Activated CD4-positive, alpha-beta T cell treated with anti-CD3 and anti-CD28 coated beads for 36 hours (primary cell): ENCODE results near the gene HOXD12. TPM values are rescaled to one million over a fixed set of nuclear protein-coding genes. Genes with fewer than 3 reads are reported as not detected.

Source experiments
- ATAC-seq: fragments of 200-7000 bp; cut with Tn5 transposase; one replicate; pipeline ENCODE4 v1.10.0; 2021; ENCODE audit warnings: mild to moderate bottlenecking, moderate library complexity
- CTCF ChIA-PET: fragments of 350-600 bp; sonication (Branson Sonifier 250); formaldehyde crosslinking; loops from one replicate; lab custom pipeline; 2021; ENCODE audit warnings: antibody characterized with exemption; lab: Charles Lee
- POLR2A ChIA-PET: fragments of 350-600 bp; sonication (Branson Sonifier 250); formaldehyde crosslinking; loops from one replicate; lab custom pipeline; 2021; ENCODE audit warnings: antibody characterized with exemption, inconsistent platforms; lab: Charles Lee
- DNase-seq: peaks from one replicate; pipeline ENCODE4 v3.0.0-alpha.2; 2020
- H3K27ac Mint-ChIP-seq: one replicate; pipeline ENCODE4 v1.8.0; 2021; ENCODE audit warnings: mixed read lengths
- H3K27me3 Mint-ChIP-seq: one replicate; pipeline ENCODE4 v1.8.0; 2021; ENCODE audit warnings: mixed read lengths
- H3K36me3 Mint-ChIP-seq: one replicate; pipeline ENCODE4 v1.8.0; 2021; ENCODE audit warnings: low read depth, mixed read lengths
- H3K4me1 Mint-ChIP-seq: one replicate; pipeline ENCODE4 v1.8.0; 2021; ENCODE audit warnings: mixed read lengths
- H3K4me3 Mint-ChIP-seq: one replicate; pipeline ENCODE4 v1.8.0; 2021; ENCODE audit warnings: mild to moderate bottlenecking, moderate library complexity, mixed read lengths
- H3K9me3 Mint-ChIP-seq: one replicate; pipeline ENCODE4 v1.8.0; 2021; ENCODE audit warnings: low read depth, mixed read lengths
- intact Hi-C, 2 experiments: fragments of 100-400 bp; cut with DNase I in 1 of 2; cut with micrococcal nuclease in 1 of 2; formaldehyde crosslinking; loops; one replicate each; pipeline versions ENCODE4 v1.14.2 to v1.15.1; 2022 to 2024; cut with DNase I, micrococcal nuclease
- total RNA-seq, 2 experiments: library from RNA; stranded (reverse); gene quantifications; one replicate each; pipeline ENCODE4 v1.2.3, GENCODE V29; 2021

HOXD12 gene, protein sequence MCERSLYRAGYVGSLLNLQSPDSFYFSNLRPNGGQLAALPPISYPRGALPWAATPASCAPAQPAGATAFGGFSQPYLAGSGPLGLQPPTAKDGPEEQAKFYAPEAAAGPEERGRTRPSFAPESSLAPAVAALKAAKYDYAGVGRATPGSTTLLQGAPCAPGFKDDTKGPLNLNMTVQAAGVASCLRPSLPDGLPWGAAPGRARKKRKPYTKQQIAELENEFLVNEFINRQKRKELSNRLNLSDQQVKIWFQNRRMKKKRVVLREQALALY
- not detected for total RNA-seq

DNA sequence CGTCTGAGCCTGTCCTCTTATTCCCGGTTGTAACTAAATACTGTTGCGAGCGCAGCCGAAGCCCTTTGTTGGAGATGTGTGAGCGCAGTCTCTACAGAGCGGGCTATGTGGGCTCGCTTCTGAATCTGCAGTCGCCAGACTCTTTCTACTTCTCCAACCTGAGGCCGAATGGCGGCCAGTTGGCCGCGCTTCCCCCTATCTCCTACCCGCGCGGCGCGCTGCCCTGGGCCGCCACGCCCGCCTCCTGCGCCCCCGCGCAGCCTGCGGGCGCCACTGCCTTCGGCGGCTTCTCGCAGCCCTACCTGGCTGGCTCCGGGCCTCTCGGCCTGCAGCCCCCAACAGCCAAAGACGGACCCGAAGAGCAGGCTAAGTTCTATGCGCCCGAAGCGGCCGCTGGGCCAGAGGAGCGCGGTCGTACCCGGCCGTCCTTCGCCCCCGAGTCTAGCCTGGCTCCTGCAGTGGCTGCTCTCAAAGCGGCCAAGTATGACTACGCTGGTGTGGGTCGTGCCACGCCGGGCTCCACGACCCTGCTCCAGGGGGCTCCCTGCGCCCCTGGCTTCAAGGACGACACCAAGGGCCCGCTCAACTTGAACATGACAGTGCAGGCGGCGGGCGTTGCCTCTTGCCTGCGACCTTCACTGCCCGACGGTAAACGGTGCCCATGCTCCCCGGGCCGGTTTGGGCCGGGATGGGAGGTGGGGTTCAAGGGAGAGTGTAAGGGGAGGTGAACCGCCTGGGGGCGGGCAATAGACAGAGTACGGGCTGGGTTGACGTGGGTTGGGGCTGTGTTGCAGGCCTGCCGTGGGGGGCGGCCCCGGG is at the start of gene HOXD12:
HOXD12 (plus strand) TSS at position 68 of the 819 bp plus-strand sequence; CDS start at position 75, 7 bp downstream.
- Mint-ChIP-seq H3K4me3 (no peak within 1 kb of the TSS), H3K27me3 (peaks cover 82% of the 10 kb centered on the region), H3K4me1 (peaks cover 25% of the 10 kb centered on the region), H3K27ac (no peak within 1 kb of the TSS), H3K9me3 (no peaks in the 10 kb centered on the region), H3K36me3 (no peaks in the 10 kb centered on the region)
- POLR2A ChIA-PET, result no interaction called here
- DNase-seq (no peak), ATAC-seq (no peak)
- CTCF ChIA-PET, result interaction anchor here (4.7 kb wide), 1 partner anchor 411 kb away, joined by 86 read pairs; no protein-coding TSS in a partner anchor
- intact Hi-C loops, result loop anchor here (1.0 to 10.0 kb wide), 5 partner anchors 18 to 1398 kb away; partner anchors contain the start of gene LNPK (in 1 of the 2)

DNA sequence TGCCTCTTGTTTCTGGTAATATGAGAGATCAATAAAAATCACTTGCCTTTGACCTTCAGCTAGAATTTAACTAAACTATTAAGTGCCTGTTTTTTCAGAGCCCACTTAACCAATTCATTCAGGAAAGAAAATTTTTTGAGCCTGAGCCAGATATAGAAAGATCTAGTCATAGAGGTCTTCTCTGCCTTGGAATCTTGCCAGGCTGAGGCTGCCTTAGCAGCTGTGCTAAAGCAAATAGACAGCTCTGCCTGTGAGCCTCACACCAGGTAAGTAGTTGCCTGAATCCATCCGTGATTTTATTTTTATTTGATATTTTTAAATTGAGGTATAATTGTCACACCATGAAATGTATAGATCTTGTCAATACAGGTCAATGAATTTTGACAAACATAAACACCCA is 43.2 kb upstream of the HOXD12 start:
- intact Hi-C loops, result no loop called here
- no peaks in the 10 kb centered on the region for H3K9me3 Mint-ChIP-seq
- ChIA-PET CTCF (no interaction called here), POLR2A (no interaction called here)
- DNase-seq (no peak), ATAC-seq (no peak)
- H3K36me3 Mint-ChIP-seq, result no peaks in the 10 kb centered on the region
- H3K4me1 Mint-ChIP-seq, result no peaks in the 10 kb centered on the region
- H3K4me3 Mint-ChIP-seq, result no peak overlapping the region
- H3K27me3 Mint-ChIP-seq, result peaks cover 33% of the 10 kb centered on the region
- no peak overlapping the region for H3K27ac Mint-ChIP-seq

DNA sequence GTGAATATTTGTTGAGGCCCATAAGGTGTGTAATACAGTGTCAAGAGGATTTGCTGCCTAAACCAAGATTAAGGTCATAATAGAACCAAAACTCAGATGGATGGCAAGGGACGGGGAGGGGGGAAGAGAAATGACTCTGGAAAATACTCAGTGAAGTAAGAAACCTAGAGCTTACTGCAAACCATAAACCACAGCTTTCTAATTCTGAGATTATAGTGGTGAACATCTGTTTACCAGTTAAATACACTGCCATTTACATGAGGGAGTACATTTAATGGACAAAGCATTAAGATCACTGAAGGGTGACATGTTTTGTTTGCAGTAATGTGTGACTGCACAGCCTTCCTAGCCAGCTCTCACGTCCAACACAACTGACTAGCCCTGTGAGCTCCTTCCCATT is 35.6 kb upstream of the HOXD12 start:
- Mint-ChIP-seq H3K4me3 (no peak overlapping the region), H3K9me3 (no peaks in the 10 kb centered on the region), H3K27me3 (peaks cover 59% of the 10 kb centered on the region), H3K36me3 (no peaks in the 10 kb centered on the region), H3K4me1 (peaks cover 9% of the 10 kb centered on the region), H3K27ac (no peak overlapping the region)
- CTCF ChIA-PET, result interaction anchor here (0.6 to 1.0 kb wide), 2 partner anchors 12 to 34 kb away, joined by 3 to 4 read pairs; no protein-coding TSS in a partner anchor
- DNase-seq, result no peak
- intact Hi-C loops, result no loop called here
- POLR2A ChIA-PET, result no interaction called here
- peak; percentile 61 for ATAC-seq

DNA sequence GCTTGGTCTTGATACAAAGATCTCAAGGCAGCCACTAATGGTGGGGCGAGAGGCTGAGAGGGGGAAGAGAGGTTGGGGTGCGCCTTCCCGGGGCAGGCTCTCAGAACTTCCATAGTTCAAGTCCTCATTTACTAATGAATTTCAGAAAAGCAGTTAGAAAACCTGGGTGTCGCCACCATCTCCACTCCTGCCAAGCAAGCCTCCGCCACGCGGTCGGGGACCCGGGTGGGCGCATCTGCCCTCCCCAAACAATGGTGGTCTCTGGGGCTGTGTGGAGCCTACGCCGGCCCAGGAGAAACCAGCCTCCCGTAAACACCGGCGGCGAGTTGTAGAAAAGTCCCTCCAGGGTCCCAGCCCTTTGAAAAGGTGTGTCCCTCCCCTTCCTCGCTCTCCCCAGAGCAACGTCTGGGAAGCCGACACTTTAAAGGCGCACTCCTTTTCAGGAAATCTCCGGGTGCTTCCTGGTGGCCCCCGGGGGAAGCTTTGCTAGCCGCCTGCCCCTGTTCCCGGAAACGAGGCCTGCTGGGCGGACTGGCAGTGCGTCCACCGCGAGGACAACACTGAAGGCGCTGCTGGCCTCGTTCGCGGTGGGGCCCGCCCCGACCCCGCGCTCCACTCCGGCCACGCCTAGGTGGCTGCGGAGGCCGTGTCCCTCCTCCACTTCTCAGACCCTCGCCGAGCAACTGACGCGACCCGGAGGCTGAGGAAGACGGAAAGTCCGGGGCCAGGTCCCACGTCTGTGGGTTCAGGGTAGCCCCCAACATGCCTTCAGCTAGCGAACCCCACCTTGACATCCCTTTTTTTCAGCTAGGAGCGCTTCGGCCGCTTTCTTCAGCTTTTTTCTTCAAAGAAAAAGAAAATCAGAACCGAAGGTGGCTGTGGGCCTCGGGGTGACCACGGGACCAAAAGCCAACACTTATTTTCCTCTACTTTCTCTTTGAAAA is 32.7 kb upstream of the HOXD12 start:
- ChIA-PET CTCF (interaction anchor here (0.6 kb wide), 1 partner anchor 85 kb away, joined by 3 read pairs; no protein-coding TSS in a partner anchor), POLR2A (no interaction called here)
- Mint-ChIP-seq H3K9me3 (no peaks in the 10 kb centered on the region), H3K4me3 (no peak overlapping the region), H3K4me1 (peaks cover 9% of the 10 kb centered on the region), H3K36me3 (no peaks in the 10 kb centered on the region), H3K27me3 (peaks cover 77% of the 10 kb centered on the region), H3K27ac (no peak overlapping the region)
- ATAC-seq (no peak), DNase-seq (no peak)
- intact Hi-C loops, result no loop called here

DNA sequence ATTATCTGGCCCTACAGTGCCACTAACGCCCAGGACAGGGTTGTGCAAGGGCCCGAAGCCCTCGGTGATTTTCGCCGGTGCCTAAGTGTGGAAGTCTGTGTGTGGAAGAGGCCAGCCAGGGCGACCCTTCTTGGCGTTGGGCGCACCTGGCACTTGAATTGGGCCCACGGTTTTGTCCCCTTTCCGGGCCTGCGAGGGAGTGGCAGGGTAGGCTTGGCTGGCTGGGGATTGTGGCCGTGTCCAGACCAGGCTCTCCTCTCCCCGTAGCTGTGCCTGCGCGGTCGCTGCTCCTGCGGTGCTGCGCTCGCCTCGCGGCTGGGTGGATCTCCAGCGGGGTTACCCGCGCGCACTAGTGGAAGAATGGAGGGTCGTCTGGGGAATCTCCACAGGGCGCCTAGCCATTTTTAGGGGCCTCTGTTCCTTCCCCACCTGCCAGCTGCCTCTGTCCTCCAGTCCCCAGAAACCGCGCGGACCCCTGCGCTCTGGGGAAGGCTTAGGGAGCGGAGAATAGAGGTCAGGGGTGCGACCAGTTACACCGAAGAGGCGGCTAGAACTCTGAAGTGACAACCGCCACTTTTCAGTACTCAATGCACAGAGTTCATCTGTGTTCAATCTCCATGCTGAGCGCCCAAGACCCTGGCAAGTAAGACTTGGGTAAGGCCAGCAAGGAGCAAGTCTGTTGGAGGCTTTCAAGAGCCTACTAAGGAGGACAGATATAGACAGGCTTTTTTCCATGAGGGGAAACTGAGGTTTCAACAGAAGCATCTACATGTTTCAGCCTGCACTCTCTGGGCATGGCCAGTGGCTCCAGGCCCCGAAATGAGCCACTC is 31.8 kb upstream of the HOXD12 start:
- CTCF ChIA-PET, result interaction anchor here (0.6 kb wide), 1 partner anchor 86 kb away, joined by 3 read pairs; no protein-coding TSS in a partner anchor
- H3K9me3 Mint-ChIP-seq, result no peaks in the 10 kb centered on the region
- peaks cover 9% of the 10 kb centered on the region for H3K4me1 Mint-ChIP-seq
- ATAC-seq, result no peak
- H3K36me3 Mint-ChIP-seq, result no peaks in the 10 kb centered on the region
- peaks cover 79% of the 10 kb centered on the region for H3K27me3 Mint-ChIP-seq
- POLR2A ChIA-PET, result no interaction called here
- intact Hi-C loops, result no loop called here
- no peak overlapping the region for H3K4me3 Mint-ChIP-seq
- DNase-seq, result no peak
- no peak overlapping the region for H3K27ac Mint-ChIP-seq

DNA sequence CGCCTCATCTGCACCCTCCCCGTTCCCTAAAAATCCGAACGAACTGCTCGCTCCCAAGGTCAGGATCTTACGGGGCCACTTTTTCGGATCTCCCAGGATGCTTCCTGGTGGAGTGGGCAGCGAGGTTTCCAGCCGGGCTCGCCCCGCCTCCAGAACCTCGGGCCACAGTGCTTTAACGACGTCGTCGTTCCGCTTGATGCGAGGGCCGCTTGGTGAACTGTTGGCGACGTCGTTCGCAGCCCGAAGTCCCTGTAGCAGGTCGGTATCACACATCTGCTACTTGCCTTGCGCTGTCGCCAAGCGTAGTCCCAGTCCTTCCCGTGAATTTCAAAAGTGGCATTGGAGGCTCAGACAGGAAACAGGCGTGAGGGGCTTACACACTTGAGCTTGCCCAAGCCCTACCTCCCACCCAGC is 31.2 kb upstream of the HOXD12 start:
- peaks cover 9% of the 10 kb centered on the region for H3K4me1 Mint-ChIP-seq
- no peaks in the 10 kb centered on the region for H3K9me3 Mint-ChIP-seq
- intact Hi-C loops, result no loop called here
- H3K27ac Mint-ChIP-seq, result no peak overlapping the region
- H3K4me3 Mint-ChIP-seq, result no peak overlapping the region
- ChIA-PET POLR2A (no interaction called here), CTCF (no interaction called here)
- no peak for ATAC-seq
- DNase-seq, result no peak
- H3K27me3 Mint-ChIP-seq, result peaks cover 85% of the 10 kb centered on the region
- no peaks in the 10 kb centered on the region for H3K36me3 Mint-ChIP-seq

DNA sequence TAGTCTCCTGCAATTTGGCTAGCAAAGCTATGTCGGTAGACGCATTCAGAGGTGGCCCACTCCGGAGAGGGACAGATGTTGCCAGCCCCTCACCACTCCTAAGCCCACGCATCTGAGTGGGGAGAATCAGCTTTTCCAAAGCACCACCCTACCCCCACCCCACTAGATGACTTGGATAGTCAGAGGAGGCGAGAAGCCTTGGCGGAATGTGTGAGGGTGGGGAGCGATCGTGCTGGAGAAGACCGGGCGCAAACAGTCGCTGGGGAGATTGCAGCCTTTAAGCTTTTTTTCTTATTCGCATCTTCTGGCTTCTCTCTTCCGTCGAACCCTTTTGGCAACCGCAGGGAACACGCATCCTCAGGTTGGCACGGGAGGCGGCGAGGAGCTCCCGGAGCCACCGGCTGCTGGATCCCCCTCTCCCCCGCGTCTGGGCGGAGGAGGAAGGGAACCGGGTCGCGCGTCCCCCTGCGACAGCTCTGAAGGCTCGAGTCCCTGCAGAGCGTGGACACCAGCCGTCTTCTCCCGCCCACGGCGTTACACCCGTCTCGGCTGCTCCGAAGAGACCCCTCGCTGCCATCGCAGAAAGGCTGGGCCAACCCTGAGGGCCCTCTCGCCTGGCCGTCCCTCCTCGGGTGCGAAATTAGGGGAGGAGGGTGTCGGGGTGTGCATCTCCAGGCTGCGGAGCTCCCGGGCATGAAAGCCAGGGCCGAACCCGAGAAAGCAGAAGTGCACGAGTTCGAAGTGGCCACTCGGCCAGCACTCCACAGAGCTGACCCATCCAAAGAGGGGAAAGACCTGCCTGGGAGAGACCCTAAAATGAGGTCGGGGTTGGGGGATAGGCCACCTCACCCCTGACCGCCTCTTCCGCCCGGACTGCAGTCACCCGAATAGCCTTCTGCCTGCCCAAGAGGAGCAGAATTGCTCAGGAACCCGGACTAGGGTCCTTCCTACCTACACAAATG is 28.0 kb upstream of the HOXD12 start:
- peaks cover 9% of the 10 kb centered on the region for H3K9me3 Mint-ChIP-seq
- no peak overlapping the region for H3K27ac Mint-ChIP-seq
- intact Hi-C loops, result no loop called here
- peaks cover 85% of the 10 kb centered on the region for H3K27me3 Mint-ChIP-seq
- H3K36me3 Mint-ChIP-seq, result no peaks in the 10 kb centered on the region
- ATAC-seq, result no peak
- no peak for DNase-seq
- POLR2A ChIA-PET, result no interaction called here
- no peak overlapping the region for H3K4me3 Mint-ChIP-seq
- peaks cover 9% of the 10 kb centered on the region for H3K4me1 Mint-ChIP-seq
- CTCF ChIA-PET, result interaction anchor here (0.7 to 1.4 kb wide), 3 partner anchors 14 to 63 kb away, joined by 3 to 4 read pairs (median 3); no protein-coding TSS in a partner anchor

DNA sequence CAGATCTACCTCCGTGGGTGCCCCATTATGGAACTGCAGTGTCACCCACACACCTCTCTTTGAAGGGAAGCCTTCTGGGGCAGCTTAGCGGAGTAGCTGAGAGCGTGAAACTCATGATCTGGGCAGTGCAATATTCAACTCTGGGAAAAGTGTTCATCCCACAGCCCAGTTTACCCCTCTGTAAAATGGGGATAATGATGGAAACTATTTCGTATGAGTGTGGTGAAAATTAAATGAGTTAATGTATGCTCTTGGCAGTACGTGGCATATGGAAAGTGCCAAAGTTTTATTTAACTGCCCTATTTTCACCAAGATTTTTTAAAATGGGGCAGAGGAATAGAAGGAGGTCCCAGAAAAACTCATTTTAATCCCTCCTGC is 27.3 kb upstream of the HOXD12 start:
- intact Hi-C loops, result no loop called here
- POLR2A ChIA-PET, result no interaction called here
- Mint-ChIP-seq H3K4me1 (peaks cover 9% of the 10 kb centered on the region), H3K27me3 (peaks cover 83% of the 10 kb centered on the region), H3K27ac (no peak overlapping the region), H3K4me3 (no peak overlapping the region), H3K36me3 (no peaks in the 10 kb centered on the region), H3K9me3 (peaks cover 9% of the 10 kb centered on the region)
- ATAC-seq (no peak), DNase-seq (no peak)
- CTCF ChIA-PET, result interaction anchor here (1.4 kb wide), 1 partner anchor 13 kb away, joined by 3 read pairs; no protein-coding TSS in a partner anchor

DNA sequence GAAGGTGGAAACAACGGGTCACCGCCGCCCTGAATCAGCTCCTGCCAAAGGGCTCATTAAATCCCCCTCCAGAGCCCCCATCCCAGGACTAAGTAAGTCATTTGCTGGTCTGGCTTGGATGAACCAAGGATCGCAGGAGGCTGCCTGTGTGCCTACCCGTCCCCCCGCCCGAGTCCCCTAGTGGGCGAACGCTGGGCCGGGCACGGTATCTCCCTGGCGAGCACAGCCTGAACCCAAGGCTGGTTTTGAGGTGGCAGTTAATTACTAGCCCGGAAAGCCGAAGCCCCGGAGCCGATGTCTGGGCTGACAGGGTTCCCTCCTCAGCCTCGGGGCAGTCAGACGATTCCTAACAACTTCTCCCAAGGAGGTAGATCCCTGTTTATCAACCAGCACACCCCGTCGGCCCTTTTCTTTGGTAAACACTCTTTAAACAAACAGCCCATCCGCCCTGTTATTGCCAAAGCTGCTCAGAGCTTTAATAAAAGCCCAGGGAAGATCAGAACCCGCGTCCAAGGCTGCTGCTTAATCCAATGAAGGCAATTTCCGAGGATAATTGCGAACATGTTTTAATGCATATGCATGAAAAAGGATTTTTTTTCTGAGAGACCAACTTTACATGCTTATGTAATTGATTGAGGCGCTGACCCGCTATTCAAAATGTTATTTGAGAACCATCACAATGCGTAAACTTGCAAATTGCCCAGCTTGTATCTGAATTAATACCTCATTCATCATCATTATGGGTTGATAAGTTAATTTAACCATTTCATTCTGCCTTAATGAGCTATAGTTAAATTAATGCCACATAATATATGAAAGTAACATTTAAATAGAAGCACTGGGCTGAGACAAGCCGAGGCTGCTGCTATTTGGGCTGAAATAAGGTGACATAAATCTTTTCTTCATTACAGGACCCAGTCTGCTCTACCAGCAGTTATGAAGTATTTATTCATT is 26.4 kb upstream of the HOXD12 start:
- ChIA-PET POLR2A (interaction anchor here (0.6 kb wide), 1 partner anchor 49 kb away, joined by 3 read pairs; the partner anchor contains the start of gene HOXD9), CTCF (interaction anchor here (0.8 to 1.6 kb wide), 3 partner anchors 23 to 59 kb away, joined by 4 read pairs; no protein-coding TSS in a partner anchor)
- Mint-ChIP-seq H3K27ac (no peak overlapping the region), H3K9me3 (peaks cover 9% of the 10 kb centered on the region), H3K27me3 (peaks cover 75% of the 10 kb centered on the region), H3K36me3 (no peaks in the 10 kb centered on the region), H3K4me3 (no peak overlapping the region), H3K4me1 (peaks cover 5% of the 10 kb centered on the region)
- DNase-seq (no peak), ATAC-seq (no peak)
- intact Hi-C loops, result no loop called here
